SK-N-SH (cell line): ENCODE results near the gene AFF1. TPM values are rescaled to one million over a fixed set of nuclear protein-coding genes. Genes with fewer than 3 reads are reported as not detected.

ENCODE experiments used
- CTCF ChIA-PET: fragments of 300-600, 350-600 bp; formaldehyde crosslinking; extraction: SDS; loops from one replicate; lab custom pipeline; 2021; lab: Yijun Ruan, JAX
- POLR2A ChIA-PET: fragments of 350-600 bp; sonication (Branson Sonifier 250); formaldehyde crosslinking; extraction: SDS; loops from one replicate; lab custom pipeline; 2020; ENCODE audit warnings: antibody characterized with exemption, inconsistent platforms; lab: Yijun Ruan, JAX
- DNase-seq: peaks from one replicate; pipeline ENCODE4 v3.0.0; 2012
- H2AFZ ChIP-seq: fragments of 200-600 bp; sonication (generic); 2 replicates; pipeline ENCODE4 v1.8.1; 2016; ENCODE audit warnings: antibody characterized with exemption, mild to moderate bottlenecking, low read depth
- H3F3A ChIP-seq: fragments of 200-600 bp; sonication (generic); replicated peaks from 2 replicates; pipeline ENCODE3; 2016; ENCODE audit warnings: antibody characterized with exemption, mild to moderate bottlenecking; ENCODE audit not compliant: insufficient read depth
- H3K27ac ChIP-seq, 2 experiments: fragments of 200-500 bp in 1 of 2; fragments of 200-600 bp in 1 of 2; sonication (Bioruptor generic) in 1 of 2; sonication (generic), shearing (Covaris generic) in 1 of 2; 2 replicates each; pipeline versions ENCODE4 v1.5.1 to v1.6.1; 2014 to 2016; ENCODE audit warnings: low read depth in 2 of 2, inconsistent platforms in 1 of 2, low read length in 1 of 2, mild to moderate bottlenecking in 1 of 2, mixed read lengths in 1 of 2
- H3K27me3 ChIP-seq: fragments of 200-600 bp; sonication (generic), shearing (Covaris generic); 2 replicates; pipeline ENCODE4 v1.6.1; 2016; ENCODE audit warnings: mixed run types; ENCODE audit not compliant: insufficient read depth
- H3K36me3 ChIP-seq, 2 experiments: fragments of 200-500 bp in 1 of 2; fragments of 200-600 bp in 1 of 2; sonication (Bioruptor generic) in 1 of 2; sonication (generic) in 1 of 2; replicated peaks in 1 of 2; 2 replicates each; pipeline versions ENCODE3 to v1.5.1; 2014 to 2016; ENCODE audit warnings: low read length in 1 of 2, mild to moderate bottlenecking in 1 of 2; ENCODE audit not compliant: insufficient read depth in 2 of 2, control insufficient read depth in 1 of 2
- H3K4me1 ChIP-seq, 2 experiments: fragments of 200-500 bp in 1 of 2; fragments of 200-600 bp in 1 of 2; sonication (Bioruptor generic) in 1 of 2; sonication (generic), shearing (Covaris generic) in 1 of 2; 2 replicates each; pipeline versions ENCODE4 v1.5.1 to v1.6.1; 2014 to 2016; ENCODE audit warnings: low read depth in 1 of 2, low read length in 1 of 2, mixed run types in 1 of 2; ENCODE audit not compliant: insufficient read depth in 2 of 2, control insufficient read depth in 1 of 2
- H3K4me2 ChIP-seq: fragments of 200-600 bp; sonication (generic), shearing (Covaris generic); 2 replicates; pipeline ENCODE4 v1.6.1; 2017; ENCODE audit warnings: mixed run types
- H3K4me3 ChIP-seq, 2 experiments: fragments of 200-500 bp in 1 of 2; fragments of 200-600 bp in 1 of 2; sonication (Bioruptor generic) in 1 of 2; sonication (generic), shearing (Covaris generic) in 1 of 2; 2 replicates each; pipeline versions ENCODE4 v1.5.1 to v1.8.1; 2014 to 2016; ENCODE audit warnings: low read depth in 2 of 2, inconsistent platforms in 1 of 2, low read length in 1 of 2, mild to moderate bottlenecking in 1 of 2, mixed read lengths in 1 of 2, moderate library complexity in 1 of 2
- H3K79me2 ChIP-seq: fragments of 200-600 bp; sonication (generic); 2 replicates; pipeline ENCODE4 v1.8.1; 2017; ENCODE audit warnings: mild to moderate bottlenecking; ENCODE audit not compliant: insufficient read depth
- H3K9ac ChIP-seq: fragments of 200-600 bp; sonication (generic); 2 replicates; pipeline ENCODE4 v1.6.1; 2017; ENCODE audit warnings: mixed run types
- H3K9me2 ChIP-seq: fragments of 200-600 bp; sonication (generic); 2 replicates; pipeline ENCODE4 v1.6.1; 2017; ENCODE audit warnings: mixed run types
- H3K9me3 ChIP-seq: fragments of 200-600 bp; sonication (generic); 2 replicates; pipeline ENCODE4 v1.6.1; 2017; ENCODE audit warnings: mixed run types, mild to moderate bottlenecking, moderate library complexity
- H4K20me1 ChIP-seq: fragments of 200-600 bp; sonication (generic); 2 replicates; pipeline ENCODE4 v1.6.1; 2017; ENCODE audit warnings: mild to moderate bottlenecking, mixed run types; ENCODE audit not compliant: insufficient read depth
- CHD2 ChIP-seq: fragments of 150-350 bp; IDR thresholded peaks from 2 replicates; pipeline ENCODE4 v1.6.1; 2018; ENCODE audit warnings: low read length; ENCODE audit not compliant: partially characterized antibody
- ELF1 ChIP-seq: IDR thresholded peaks from 2 replicates; pipeline ENCODE4 v1.4.0; 2012
- EP300 ChIP-seq, 2 experiments: IDR thresholded peaks; 2 replicates each; pipeline versions ENCODE4 v1.4.0 to v1.6.1; 2012; ENCODE audit warnings: borderline replicate concordance in 1 of 2, low read depth in 1 of 2, low read length in 1 of 2
- EZH2phosphoT487 ChIP-seq: fragments of 200-600 bp; sonication (generic); IDR thresholded peaks from 2 replicates; pipeline ENCODE4 v1.6.1; 2017; ENCODE audit warnings: low read depth, mixed run types, mild to moderate bottlenecking, antibody characterized with exemption, moderate library complexity, borderline replicate concordance
- FOSL2 ChIP-seq: IDR thresholded peaks from 2 replicates; pipeline ENCODE4 v1.4.0; 2012; ENCODE audit warnings: low read depth, mild to moderate bottlenecking, moderate library complexity, borderline replicate concordance
- FOXJ3 ChIP-seq: sonication (generic); formaldehyde crosslinking; IDR thresholded peaks from 2 replicates; pipeline ENCODE4 v1.5.1; 2020; ENCODE audit warnings: mild to moderate bottlenecking, missing genetic modification reagents
- GABPA ChIP-seq: IDR thresholded peaks from 2 replicates; pipeline ENCODE4 v1.4.0; 2012; ENCODE audit warnings: low read depth, mild to moderate bottlenecking
- GATA2 ChIP-seq: sonication (generic); formaldehyde crosslinking; IDR thresholded peaks from 2 replicates; pipeline ENCODE4 v1.5.0; 2020; ENCODE audit warnings: mild to moderate bottlenecking, missing genetic modification reagents
- JUND ChIP-seq: IDR thresholded peaks from 2 replicates; pipeline ENCODE4 v1.4.0; 2012
- MEF2A ChIP-seq: IDR thresholded peaks from 2 replicates; pipeline ENCODE4 v1.4.0; 2012; ENCODE audit warnings: low read depth, borderline replicate concordance
- MXI1 ChIP-seq: IDR thresholded peaks from 2 replicates; pipeline ENCODE4 v1.6.1; 2012; ENCODE audit warnings: mild to moderate bottlenecking, low read depth, low read length, improper control_type of control experiment
- POLR2AphosphoS5 ChIP-seq: IDR thresholded peaks from 2 replicates; pipeline ENCODE4 v1.6.1; 2012; ENCODE audit warnings: low read depth, low read length
- RAD21 ChIP-seq: IDR thresholded peaks from 2 replicates; pipeline ENCODE4 v1.6.1; 2012; ENCODE audit warnings: mild to moderate bottlenecking, low read length
- RCOR1 ChIP-seq: fragments of 150-350 bp; IDR thresholded peaks from 2 replicates; pipeline ENCODE4 v1.6.1; 2017; ENCODE audit warnings: antibody characterized with exemption, low read length
- SMC3 ChIP-seq: IDR thresholded peaks from 2 replicates; pipeline ENCODE4 v1.6.1; 2012; ENCODE audit warnings: low read depth, low read length, improper control_type of control experiment
- TAF1 ChIP-seq: IDR thresholded peaks from 2 replicates; pipeline ENCODE4 v1.6.1; 2012; ENCODE audit warnings: low read depth, mild to moderate bottlenecking, low read length, moderate library complexity, borderline replicate concordance
- TCF12 ChIP-seq: IDR thresholded peaks from 2 replicates; pipeline ENCODE4 v1.4.0; 2012
- TEAD4 ChIP-seq: IDR thresholded peaks from 2 replicates; pipeline ENCODE4 v1.4.0; 2012; ENCODE audit warnings: mild to moderate bottlenecking, borderline replicate concordance; ENCODE audit not compliant: insufficient read depth
- YY1 ChIP-seq: IDR thresholded peaks from 2 replicates; pipeline ENCODE4 v1.4.0; 2012; ENCODE audit warnings: low read depth, mild to moderate bottlenecking
- WGBS: methylation state at CpG from one replicate; pipeline ENCODE4 v1.1.6; 2017; ENCODE audit warnings: low lambda C conversion rate; 5-methylcytosine and 5-hydroxymethylcytosine counted together
- polyA plus RNA-seq, 3 experiments: library from polyadenylated mRNA; depleted of rRNA; stranded (reverse); fragments of >200 nt; gene quantifications; 2 replicates each; pipeline ENCODE4 v1.2.3, GENCODE V29; 2012
- TF ChIP-seq, protein P1 (sequence below): IDR thresholded peaks from 2 replicates; pipeline ENCODE4 v1.4.0; 2012; ENCODE audit warnings: low read depth, borderline replicate concordance
- TF ChIP-seq, protein P2 (sequence below): fragments of 150-350 bp; IDR thresholded peaks from 2 replicates; pipeline ENCODE4 v1.6.1; 2017; ENCODE audit warnings: antibody characterized with exemption, low read length, low read depth, borderline replicate concordance
- TF ChIP-seq, protein P3 (sequence below): IDR thresholded peaks from 2 replicates; pipeline ENCODE4 v1.6.1; 2012; ENCODE audit warnings: mild to moderate bottlenecking, low read depth, low read length, moderate library complexity
- TF ChIP-seq, protein P4 (sequence below): IDR thresholded peaks from 2 replicates; pipeline ENCODE4; 2012
- TF ChIP-seq, protein P5 (sequence below): fragments of 200-600 bp; sonication (generic); IDR thresholded peaks from 2 replicates; pipeline ENCODE4 v1.6.1; 2017; ENCODE audit warnings: antibody characterized with exemption, mild to moderate bottlenecking, moderate library complexity
- TF ChIP-seq, protein P6 (sequence below): IDR thresholded peaks from 2 replicates; pipeline ENCODE4 v1.4.0; 2012; ENCODE audit warnings: low read depth

The AFF1 gene
- polyA plus RNA-seq, 1 of the 3 experiments (the other 2 are of a cell fraction), result 2.7 TPM

DNA sequence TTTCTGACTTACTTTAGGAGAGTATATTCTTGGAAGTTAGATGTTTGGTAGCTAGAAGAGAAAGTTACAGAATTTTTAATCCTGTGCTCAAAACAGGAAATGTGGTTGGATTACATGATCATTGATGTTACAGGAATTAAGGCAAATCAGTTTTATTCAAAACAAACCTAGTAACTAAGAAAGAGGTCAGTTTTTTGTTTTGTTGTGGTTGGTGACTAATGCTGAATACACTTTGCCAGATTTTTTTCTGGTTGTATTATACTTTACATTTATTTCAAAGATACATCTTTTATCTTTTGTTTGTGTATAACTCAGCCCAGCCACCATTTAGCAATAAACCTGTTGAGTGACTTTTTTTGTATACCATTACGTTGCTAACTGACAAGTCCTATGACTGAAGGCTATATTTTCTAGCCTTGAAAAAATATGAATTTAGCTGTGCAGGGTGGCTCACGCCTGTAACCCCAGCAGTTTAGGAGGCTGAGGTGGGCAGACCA lies 168.9 kb downstream of the AFF1 start:
- H3K9ac ChIP-seq, result peak overlapping the region; percentile 61
- H3K4me3 ChIP-seq, result peak overlapping the region in 1 of 2 experiments; percentile 17; a peak in 1 of 4 replicates
- no peaks in the 10 kb centered on the region for H4K20me1 ChIP-seq
- peak overlapping the region; percentile 65 for H3K4me2 ChIP-seq
- no peak overlapping the region for H2AFZ ChIP-seq
- peak overlapping the region; percentile 62 to 95; a peak in 3 of 4 replicates for H3K27ac ChIP-seq
- no peaks in the 10 kb centered on the region for H3K9me3 ChIP-seq
- H3K79me2 ChIP-seq, result no peaks in the 10 kb centered on the region
- POLR2A ChIA-PET, result no interaction called here
- DNase-seq, result no peak
- CTCF ChIA-PET, result interaction anchor here (1.3 to 4.3 kb wide), 4 partner anchors 8 to 190 kb away, joined by 3 to 23 read pairs (median 10); no protein-coding TSS in a partner anchor
- peaks cover 12 to 22% of the 10 kb centered on the region in 2 experiments for H3K4me1 ChIP-seq
- no peaks in the 10 kb centered on the region for H3K36me3 ChIP-seq
- 63% methylated on average over 2 of the region's 2 CpGs for WGBS
- H3K9me2 ChIP-seq, result no peaks in the 10 kb centered on the region
- H3F3A ChIP-seq, result peaks cover 25% of the 10 kb centered on the region
- no peaks in the 10 kb centered on the region for H3K27me3 ChIP-seq
- TF ChIP-seq, protein P1, sequence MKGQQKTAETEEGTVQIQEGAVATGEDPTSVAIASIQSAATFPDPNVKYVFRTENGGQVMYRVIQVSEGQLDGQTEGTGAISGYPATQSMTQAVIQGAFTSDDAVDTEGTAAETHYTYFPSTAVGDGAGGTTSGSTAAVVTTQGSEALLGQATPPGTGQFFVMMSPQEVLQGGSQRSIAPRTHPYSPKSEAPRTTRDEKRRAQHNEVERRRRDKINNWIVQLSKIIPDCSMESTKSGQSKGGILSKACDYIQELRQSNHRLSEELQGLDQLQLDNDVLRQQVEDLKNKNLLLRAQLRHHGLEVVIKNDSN, result no peak
- TF ChIP-seq, protein P2, sequence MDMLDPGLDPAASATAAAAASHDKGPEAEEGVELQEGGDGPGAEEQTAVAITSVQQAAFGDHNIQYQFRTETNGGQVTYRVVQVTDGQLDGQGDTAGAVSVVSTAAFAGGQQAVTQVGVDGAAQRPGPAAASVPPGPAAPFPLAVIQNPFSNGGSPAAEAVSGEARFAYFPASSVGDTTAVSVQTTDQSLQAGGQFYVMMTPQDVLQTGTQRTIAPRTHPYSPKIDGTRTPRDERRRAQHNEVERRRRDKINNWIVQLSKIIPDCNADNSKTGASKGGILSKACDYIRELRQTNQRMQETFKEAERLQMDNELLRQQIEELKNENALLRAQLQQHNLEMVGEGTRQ, result no peak
- no peak for TF ChIP-seq RAD21
- no peak for TF ChIP-seq MEF2A
- TF ChIP-seq POLR2AphosphoS5, result peak; percentile 32; the same call in 1 of the 2 replicates
- TF ChIP-seq FOXJ3 (CRISPR knock-in tag), result no peak
- TF ChIP-seq GATA2 (CRISPR knock-in tag), result no peak
- no peak for TF ChIP-seq GABPA
- TF ChIP-seq MXI1, result no peak
- TF ChIP-seq, protein P3, sequence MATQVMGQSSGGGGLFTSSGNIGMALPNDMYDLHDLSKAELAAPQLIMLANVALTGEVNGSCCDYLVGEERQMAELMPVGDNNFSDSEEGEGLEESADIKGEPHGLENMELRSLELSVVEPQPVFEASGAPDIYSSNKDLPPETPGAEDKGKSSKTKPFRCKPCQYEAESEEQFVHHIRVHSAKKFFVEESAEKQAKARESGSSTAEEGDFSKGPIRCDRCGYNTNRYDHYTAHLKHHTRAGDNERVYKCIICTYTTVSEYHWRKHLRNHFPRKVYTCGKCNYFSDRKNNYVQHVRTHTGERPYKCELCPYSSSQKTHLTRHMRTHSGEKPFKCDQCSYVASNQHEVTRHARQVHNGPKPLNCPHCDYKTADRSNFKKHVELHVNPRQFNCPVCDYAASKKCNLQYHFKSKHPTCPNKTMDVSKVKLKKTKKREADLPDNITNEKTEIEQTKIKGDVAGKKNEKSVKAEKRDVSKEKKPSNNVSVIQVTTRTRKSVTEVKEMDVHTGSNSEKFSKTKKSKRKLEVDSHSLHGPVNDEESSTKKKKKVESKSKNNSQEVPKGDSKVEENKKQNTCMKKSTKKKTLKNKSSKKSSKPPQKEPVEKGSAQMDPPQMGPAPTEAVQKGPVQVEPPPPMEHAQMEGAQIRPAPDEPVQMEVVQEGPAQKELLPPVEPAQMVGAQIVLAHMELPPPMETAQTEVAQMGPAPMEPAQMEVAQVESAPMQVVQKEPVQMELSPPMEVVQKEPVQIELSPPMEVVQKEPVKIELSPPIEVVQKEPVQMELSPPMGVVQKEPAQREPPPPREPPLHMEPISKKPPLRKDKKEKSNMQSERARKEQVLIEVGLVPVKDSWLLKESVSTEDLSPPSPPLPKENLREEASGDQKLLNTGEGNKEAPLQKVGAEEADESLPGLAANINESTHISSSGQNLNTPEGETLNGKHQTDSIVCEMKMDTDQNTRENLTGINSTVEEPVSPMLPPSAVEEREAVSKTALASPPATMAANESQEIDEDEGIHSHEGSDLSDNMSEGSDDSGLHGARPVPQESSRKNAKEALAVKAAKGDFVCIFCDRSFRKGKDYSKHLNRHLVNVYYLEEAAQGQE, result no peak
- TF ChIP-seq TAF1, result no peak
- 0 out of 4 replicates have a peak, but pooled peaks of 1 of the 2 experiments have one; percentile 16 for TF ChIP-seq EP300 (IDR thresholded peaks at IDR 0.05; ENCODE audit: borderline replicate concordance in 1 of 2, low read depth in 1 of 2, low read length in 1 of 2)
- TF ChIP-seq RCOR1, result no peak
- TF ChIP-seq, protein P4, sequence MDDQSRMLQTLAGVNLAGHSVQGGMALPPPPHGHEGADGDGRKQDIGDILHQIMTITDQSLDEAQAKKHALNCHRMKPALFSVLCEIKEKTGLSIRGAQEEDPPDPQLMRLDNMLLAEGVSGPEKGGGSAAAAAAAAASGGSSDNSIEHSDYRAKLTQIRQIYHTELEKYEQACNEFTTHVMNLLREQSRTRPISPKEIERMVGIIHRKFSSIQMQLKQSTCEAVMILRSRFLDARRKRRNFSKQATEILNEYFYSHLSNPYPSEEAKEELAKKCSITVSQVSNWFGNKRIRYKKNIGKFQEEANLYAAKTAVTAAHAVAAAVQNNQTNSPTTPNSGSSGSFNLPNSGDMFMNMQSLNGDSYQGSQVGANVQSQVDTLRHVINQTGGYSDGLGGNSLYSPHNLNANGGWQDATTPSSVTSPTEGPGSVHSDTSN, result no peak
- no peak for TF ChIP-seq SMC3
- TF ChIP-seq, protein P5, sequence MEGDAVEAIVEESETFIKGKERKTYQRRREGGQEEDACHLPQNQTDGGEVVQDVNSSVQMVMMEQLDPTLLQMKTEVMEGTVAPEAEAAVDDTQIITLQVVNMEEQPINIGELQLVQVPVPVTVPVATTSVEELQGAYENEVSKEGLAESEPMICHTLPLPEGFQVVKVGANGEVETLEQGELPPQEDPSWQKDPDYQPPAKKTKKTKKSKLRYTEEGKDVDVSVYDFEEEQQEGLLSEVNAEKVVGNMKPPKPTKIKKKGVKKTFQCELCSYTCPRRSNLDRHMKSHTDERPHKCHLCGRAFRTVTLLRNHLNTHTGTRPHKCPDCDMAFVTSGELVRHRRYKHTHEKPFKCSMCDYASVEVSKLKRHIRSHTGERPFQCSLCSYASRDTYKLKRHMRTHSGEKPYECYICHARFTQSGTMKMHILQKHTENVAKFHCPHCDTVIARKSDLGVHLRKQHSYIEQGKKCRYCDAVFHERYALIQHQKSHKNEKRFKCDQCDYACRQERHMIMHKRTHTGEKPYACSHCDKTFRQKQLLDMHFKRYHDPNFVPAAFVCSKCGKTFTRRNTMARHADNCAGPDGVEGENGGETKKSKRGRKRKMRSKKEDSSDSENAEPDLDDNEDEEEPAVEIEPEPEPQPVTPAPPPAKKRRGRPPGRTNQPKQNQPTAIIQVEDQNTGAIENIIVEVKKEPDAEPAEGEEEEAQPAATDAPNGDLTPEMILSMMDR, result no peak
- no peak for TF ChIP-seq CHD2
- peak; percentile 75 for TF ChIP-seq JUND
- peak; percentile 67; the same call in 1 of the 2 replicates for TF ChIP-seq FOSL2
- TF ChIP-seq TEAD4, result no peak
- TF ChIP-seq YY1, result no peak
- TF ChIP-seq ELF1, result no peak
- TF ChIP-seq TCF12, result peak; percentile 51
- TF ChIP-seq, protein P6, sequence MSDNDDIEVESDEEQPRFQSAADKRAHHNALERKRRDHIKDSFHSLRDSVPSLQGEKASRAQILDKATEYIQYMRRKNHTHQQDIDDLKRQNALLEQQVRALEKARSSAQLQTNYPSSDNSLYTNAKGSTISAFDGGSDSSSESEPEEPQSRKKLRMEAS, result no peak
- TF ChIP-seq EZH2phosphoT487, result no peak
